Muscle of arm (tissue), 12 donors: Measurements from ENCODE around the gene SDK2. TPM values are rescaled to one million over a fixed set of nuclear protein-coding genes. Genes with fewer than 3 reads are reported as not detected.

Source experiments
- DNase-seq: peaks from one replicate; pipeline ENCODE4 v3.0.0-alpha.2; 2013
- polyA plus RNA-seq, 12 donors: library from polyadenylated mRNA; unstranded; fragments of 120-200 nt; gene quantifications; one replicate each; pipeline ENCODE4 v1.2.1, GENCODE V29; 2013; ENCODE audit not compliant: insufficient read length in 12 of 12

Gene SDK2
- polyA plus RNA-seq, 12 donors, result 14.0 to 38.3 (median 28.7) TPM

- DNase-seq, result no peak
Observed at GRCh38 chr17:73284906-73285602, 359.2 kb downstream of the SDK2 start.
